Sigmoid colon (tissue), 4 donors: Measurements from ENCODE around the gene F10.

Experiments
- EP300 ChIP-seq, 4 donors: sonication (generic); formaldehyde crosslinking; IDR thresholded peaks; one replicate each; pipeline ENCODE4 v1.6.1; 2017; ENCODE audit warnings: antibody characterized with exemption in 4 of 4
- POLR2AphosphoS5 ChIP-seq, 4 donors: sonication (generic); formaldehyde crosslinking; IDR thresholded peaks; one replicate each; pipeline ENCODE4 v1.6.1; 2017; ENCODE audit warnings: antibody characterized with exemption in 4 of 4
- TF ChIP-seq, protein P1 (sequence below), 4 experiments: fragments of 450-650 bp in 3 of 4; fragments of 200-600 bp in 1 of 4; IDR thresholded peaks; one replicate each; pipeline ENCODE4 v1.5.1; 2016 to 2019; ENCODE audit warnings: antibody characterized with exemption in 4 of 4, mild to moderate bottlenecking in 3 of 4, moderate library complexity in 2 of 4

DNA sequence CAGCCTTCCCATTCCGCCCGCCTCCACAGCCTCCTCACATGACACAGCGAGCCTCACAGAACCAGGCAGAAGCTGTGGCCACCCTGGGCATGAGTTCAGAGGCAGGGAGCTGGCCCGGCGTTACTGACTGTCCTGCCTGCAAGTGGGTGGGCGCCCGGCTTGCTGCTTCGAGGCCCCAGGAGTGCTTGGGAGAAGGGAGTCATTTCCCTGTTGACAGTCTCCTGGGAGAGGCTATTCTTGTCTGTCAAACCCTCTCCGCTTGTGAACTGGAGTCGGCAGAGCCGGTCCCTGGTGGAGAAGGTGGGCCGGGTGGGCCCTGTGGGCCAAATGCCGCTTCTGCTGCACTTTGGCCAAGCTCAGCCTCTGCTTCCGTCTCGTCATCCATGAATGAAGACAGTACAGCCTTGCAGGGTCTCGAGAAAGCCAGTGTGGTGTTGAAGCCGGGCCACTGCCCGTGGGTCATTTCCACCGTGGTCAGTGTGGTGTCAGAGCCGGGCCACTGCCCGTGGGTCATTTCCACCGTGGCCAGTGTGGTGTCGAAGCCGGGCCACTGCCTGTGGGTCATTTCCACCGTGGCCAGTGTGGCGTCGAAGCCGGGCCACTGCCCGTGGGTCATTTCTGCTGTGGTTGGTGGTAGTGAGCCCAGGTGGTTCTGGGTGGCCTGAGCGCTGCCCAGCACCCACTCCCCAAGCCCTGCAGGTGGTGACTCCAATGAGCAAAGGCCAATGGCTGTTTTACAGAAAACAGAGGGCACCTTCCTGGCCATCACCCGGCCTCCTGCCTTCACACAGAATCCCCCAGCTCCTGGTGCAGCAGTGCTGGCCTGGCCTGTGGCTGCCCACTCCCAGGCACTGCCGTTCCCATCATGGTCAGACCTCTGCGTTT lies 30.5 kb upstream of the F10 start:
- TF ChIP-seq, protein P1, sequence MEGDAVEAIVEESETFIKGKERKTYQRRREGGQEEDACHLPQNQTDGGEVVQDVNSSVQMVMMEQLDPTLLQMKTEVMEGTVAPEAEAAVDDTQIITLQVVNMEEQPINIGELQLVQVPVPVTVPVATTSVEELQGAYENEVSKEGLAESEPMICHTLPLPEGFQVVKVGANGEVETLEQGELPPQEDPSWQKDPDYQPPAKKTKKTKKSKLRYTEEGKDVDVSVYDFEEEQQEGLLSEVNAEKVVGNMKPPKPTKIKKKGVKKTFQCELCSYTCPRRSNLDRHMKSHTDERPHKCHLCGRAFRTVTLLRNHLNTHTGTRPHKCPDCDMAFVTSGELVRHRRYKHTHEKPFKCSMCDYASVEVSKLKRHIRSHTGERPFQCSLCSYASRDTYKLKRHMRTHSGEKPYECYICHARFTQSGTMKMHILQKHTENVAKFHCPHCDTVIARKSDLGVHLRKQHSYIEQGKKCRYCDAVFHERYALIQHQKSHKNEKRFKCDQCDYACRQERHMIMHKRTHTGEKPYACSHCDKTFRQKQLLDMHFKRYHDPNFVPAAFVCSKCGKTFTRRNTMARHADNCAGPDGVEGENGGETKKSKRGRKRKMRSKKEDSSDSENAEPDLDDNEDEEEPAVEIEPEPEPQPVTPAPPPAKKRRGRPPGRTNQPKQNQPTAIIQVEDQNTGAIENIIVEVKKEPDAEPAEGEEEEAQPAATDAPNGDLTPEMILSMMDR (IDR thresholded peaks at IDR 0.05) = no peak
- no peak for TF ChIP-seq EP300 (IDR thresholded peaks at IDR 0.05)
- no peak for TF ChIP-seq POLR2AphosphoS5 (IDR thresholded peaks at IDR 0.05)
